ENCODE measurements around the gene NPDC1.
"Not testable (repeated sequence)": the region's sequence is repeated elsewhere in the genome, so short reads cannot be mapped to it uniquely, and the experiment has no call there.

NPDC1 gene

GRCh38 chr9:137007108-137007815, 38.7 kb downstream of the NPDC1 start:
- Histone ChIP-seq H3K4me3 (no peak overlapping the region), H3K27ac (no peak overlapping the region)
- no peak for DNase-seq (ENCODE audit: low spot score)
- TF ChIP-seq CTCF (IDR thresholded peaks at IDR 0.05), result no peak

GRCh38 chr9:137006116-137007003, 39.6 kb downstream of the NPDC1 start:
- TF ChIP-seq CTCF (IDR thresholded peaks at IDR 0.05), result no peak
- Histone ChIP-seq H3K27ac (no peak overlapping the region), H3K4me3 (no peak overlapping the region)
- no peak for DNase-seq (ENCODE audit: low spot score)

GRCh38 chr9:137004285-137004684, 41.7 kb downstream of the NPDC1 start:
- not testable (repeated sequence) for H3K27ac ChIP-seq; H3K4me3 ChIP-seq; DNase-seq (ENCODE audit: low spot score)

GRCh38 chr9:137002646-137003041, 43.3 kb downstream of the NPDC1 start:
- Histone ChIP-seq H3K4me3 (no peak overlapping the region), H3K27ac (no peak overlapping the region)
- TF ChIP-seq CTCF (IDR thresholded peaks at IDR 0.05), result no peak
- no peak for DNase-seq (ENCODE audit: low spot score)

DNA sequence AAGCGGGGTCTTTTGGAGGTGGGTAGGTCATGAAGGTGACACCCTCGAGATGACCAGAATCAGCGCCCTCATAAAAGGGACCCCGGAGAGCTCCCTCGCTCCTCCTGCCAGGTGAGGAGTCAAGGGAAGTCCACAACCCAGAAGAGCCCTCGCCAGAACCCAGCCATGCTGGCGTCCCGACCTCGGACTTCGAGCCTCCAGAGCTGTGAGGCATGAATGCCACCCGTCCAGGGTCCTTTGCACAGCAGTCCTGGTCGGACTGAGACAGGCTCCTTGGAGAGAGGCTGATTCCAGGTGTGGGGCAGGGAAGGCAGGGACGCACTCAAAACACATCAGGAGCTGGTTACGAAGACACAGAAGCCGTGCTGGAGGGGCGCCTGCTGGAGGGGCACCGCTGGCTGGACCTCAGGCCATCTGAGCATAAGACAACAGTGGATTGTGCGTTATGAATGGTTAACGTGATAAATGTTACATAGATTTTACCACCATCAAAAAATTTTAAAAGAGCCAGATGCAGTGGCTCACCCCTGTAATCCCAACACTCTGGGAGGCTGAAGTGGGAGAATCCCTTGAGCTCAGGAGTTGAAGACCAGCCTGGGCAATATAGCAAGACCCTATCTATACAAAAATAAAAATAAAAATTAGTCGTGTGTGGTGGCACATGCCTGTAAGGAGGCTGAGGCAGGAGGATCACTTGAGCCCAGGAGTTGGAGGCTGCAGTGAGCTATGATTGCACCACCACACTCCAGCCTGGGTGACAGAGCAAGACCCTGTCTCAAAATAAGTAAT, 43.9 kb downstream of the NPDC1 start:
- no peak for TF ChIP-seq CTCF (IDR thresholded peaks at IDR 0.05)

DNA sequence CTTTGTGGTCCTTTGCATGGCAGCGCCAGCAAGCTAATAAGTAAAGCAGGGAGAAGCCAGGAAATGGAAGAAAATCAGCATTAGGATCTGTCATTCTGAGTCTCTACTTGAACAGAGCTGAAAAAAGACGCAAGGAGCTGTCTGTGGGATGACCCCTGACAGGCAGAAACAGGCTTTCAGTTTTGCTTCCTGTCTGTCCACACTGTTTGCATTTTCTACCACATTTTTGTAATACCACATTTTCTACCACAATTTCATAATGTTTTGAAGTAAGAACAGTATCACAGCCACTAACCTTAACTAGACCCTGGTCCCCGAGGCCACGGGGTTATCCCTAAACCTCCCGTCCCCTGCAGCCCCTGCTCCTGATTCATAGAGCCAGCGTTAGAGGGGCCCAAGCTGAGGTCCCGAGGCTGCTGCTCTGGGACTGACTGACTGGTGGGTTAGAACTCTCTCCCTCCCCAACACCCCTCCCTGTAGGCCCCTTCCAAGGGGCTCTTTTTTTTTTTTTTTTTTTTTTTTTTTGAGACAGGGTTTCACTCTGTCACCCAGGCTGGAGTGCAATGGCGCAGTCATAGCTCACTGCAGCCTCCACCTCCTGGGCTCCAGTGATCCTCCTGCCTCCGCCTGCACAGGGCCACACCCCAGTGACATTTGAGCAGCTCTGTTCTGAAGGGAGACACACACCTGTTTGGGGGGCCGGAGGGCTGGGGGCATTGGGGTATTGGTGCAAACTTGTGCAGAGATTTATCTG, 45.6 kb downstream of the NPDC1 start:
- Histone ChIP-seq H3K27ac (no peak overlapping the region), H3K4me3 (no peak overlapping the region)
- DNase-seq (ENCODE audit: low spot score), result no peak
- TF ChIP-seq CTCF (IDR thresholded peaks at IDR 0.05), result no peak

More for the DNA sequence above, 43.9 kb downstream of the NPDC1 start:
- Histone ChIP-seq H3K4me3 (no peak overlapping the region), H3K27ac (no peak overlapping the region)
- DNase-seq (ENCODE audit: low spot score), result no peak
